ENCODE results near the gene PRR16.

GRCh38 chr5:120504057-120504456 is 40.0 kb downstream of the PRR16 start:
- TF ChIP-seq PAX5 (IDR thresholded peaks at IDR 0.05; ENCODE audit: insufficient read depth, low read length, severe bottlenecking) (no peak), TAF1 (IDR thresholded peaks at IDR 0.05; ENCODE audit: low read depth, low read length) (no peak), POLR2A (IDR thresholded peaks at IDR 0.05; ENCODE audit: low read depth, low read length) (no peak)
